ENCODE data around the gene PVALB.

The PVALB gene

GRCh38 chr22:36811094-36811800, 5.6 kb downstream of the PVALB start:
- no peak for DNase-seq (ENCODE audit: low spot score)

GRCh38 chr22:36809351-36809750, 7.5 kb downstream of the PVALB start:
- no peak for DNase-seq (ENCODE audit: low spot score)

- no peak for DNase-seq (ENCODE audit: low spot score)
Measured at GRCh38 chr22:36808721-36809344, 8.0 kb downstream of the PVALB start.

DNA sequence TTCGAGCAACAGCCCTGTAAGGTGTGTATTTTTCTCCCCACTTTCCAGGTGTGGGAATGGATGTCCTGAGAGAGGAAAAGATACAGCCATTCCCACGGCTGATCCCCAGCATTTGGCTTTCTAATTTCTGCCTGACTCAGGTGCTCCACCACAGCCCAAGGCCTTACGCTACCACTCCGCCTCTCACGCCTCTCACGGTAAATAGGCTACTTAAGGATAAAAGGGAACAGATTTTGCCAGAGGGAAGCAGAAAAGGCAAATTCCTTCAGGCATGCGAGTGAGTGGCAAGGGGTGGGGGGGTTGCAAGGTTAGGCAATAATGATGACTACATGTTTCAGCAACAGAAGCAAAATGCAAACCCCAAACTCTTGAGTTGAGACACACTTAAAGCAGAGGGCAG, 9.2 kb downstream of the PVALB start:
- no peak for DNase-seq (ENCODE audit: low spot score)

DNA sequence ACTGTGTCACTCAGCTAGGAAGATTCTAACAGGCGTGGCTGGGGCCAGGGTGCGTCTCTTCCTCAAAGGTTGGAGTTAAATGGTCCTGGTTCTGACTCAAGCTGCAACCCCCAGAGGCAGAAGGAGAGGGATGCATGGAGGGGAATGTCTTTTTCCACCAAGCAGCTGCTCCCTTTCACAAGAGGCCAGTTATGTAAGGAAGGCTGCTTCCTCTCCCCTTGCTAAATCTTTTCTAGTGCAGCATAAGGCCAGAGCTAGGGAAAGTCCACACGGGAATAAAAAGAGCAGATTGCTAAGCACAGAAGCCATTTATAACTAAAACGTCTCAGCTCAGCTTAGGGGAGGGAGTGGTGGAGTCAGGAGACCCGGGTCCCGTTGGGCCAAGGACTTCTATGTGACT, 10.0 kb downstream of the PVALB start:
- no peak for DNase-seq (ENCODE audit: low spot score)

DNA sequence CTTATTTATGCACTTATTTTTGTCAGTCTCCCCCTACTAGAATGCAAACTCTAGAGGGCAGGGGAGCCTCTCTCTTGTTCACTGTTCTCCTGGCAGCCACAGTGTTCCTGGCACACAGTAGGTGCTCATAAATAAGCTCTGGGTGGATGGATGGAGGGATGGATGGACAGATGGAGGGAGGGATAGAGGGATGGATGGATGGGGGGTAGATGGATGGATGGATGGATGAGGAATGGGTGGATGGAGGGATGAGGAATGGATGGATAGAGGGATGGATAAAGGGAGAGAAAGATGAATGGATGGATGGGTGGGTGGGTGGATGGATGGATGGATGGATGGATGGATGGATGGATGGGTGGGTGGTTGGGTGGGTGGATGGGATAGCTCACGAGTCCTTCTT, 13.5 kb downstream of the PVALB start:
- no peak for DNase-seq (ENCODE audit: low spot score)

DNA sequence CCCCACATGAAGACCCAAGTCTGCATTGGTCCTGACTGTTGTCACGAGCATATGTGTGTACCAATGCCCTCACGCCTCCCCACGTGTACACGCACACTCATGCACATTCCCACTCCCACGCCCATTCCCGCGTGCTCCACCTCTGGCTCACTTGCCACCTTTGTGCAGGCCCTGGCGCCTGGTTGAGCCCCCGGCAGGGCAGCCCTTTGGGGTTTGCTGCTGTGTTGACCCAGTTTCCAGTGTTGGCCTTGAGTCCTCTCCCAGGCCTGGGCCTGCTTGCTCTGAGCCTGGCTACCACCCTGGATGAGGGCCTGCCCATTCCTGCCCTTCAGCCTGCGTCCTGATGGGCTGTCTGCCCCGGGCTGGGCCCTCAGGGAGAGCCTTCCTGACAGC, 18.2 kb downstream of the PVALB start:
- DNase-seq (ENCODE audit: low spot score): no peak

DNA sequence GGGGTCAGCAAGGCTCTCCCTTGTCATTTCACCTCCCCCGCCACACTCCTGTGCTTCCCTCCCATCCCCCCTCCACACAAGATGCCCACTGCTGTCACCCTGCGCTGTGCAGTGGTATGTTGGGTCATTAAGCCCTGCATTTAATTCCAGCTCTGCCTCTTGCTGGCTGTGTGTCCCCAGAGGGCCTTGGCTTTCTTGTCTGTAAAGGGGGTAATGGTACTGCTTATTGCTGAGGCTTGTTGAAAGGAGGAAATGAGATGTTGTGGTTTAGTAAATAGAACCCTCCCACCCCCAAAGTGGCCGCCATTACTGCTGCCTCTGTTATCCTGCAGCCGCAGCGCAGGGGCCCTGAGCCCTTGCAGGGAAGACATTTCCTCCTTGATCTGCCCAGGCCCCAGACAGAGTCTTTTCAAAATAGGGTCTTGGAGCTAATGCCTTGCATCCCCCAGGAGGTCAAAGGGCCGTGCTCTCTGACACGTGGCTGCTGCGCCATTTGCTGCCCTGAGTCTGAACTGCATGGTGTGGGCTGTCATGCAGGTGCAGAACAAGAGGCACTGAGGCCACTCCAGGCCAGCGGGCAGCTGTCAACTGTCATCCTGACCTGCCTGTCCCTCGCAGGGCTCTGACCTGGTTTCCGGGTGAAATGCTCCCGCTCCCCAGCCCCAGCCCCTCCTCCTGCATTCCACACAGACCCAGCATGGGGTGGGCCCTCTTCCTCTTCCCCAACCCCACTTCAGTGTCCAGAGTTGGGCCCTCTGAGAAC, 18.7 kb downstream of the PVALB start:
- DNase-seq (ENCODE audit: low spot score): no peak

DNA sequence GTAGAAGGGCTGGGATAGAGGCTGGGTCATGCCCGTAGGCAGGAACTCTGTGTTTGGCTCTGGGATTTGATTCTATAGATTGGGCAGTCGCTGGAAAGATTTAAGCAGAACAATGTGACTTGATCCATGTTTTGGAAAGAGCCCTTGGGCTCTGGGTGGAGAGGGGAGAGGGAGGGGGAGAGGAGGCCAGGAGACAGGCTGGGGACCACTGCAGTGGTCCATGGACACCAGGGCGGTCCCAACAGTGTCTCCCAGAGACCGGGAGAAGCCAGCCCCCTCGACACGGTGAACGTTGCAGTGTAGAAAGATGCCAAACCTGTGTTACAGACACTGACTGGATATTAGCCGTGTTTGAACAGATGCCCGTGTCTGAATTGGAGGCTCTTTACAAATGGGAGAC, 19.5 kb downstream of the PVALB start:
- no peak for DNase-seq (ENCODE audit: low spot score)

DNA sequence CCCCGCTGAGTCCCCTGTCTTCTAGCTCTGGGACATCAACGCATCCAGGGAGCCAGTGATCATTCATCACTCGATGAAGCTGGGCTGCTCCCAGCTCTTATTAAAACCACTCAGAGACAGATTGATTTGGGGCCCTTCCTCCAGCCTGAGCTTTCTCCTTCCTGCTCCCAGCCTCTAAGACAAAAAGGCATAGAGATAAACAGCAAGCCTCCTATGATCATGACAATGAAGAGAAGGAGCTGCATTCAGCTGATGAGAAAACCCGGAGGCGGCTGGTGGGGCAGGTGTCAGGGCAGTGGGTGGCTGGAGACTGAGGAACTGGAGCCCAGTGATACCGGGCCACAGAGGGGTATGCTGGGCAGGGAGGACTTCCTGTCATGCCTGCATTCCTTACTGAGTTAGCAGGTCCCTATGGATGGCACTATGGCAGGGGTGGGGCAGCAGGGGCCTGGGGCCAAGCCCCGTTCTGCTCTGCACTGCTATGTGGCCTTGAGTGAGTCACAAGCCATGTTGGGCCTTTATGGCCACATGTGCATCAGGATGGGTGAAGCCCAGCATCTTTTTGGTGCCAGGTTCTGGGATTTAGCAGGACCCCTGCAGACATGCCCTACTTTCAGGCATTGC, 20.2 kb downstream of the PVALB start:
- no peak for DNase-seq (ENCODE audit: low spot score)

DNA sequence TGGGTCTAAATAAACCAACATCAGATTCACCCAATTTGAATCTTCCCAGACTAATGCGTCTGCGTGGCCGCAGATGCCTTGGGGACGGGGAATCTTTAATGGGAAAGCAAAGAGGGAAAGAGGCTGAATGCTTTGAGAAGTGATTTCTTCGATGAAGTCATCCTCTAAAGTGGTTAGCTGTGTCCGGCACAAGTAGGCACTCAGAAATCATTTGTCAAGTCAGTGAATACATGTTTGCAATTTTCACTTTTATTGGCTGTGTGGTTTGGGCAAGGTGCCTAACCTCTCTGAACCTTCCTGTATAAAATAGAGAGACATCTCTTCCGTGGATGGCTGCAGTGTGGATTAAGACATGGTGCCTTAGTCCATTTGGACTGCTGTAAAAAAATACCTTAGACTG, 21.2 kb downstream of the PVALB start:
- no peak for DNase-seq (ENCODE audit: low spot score)

- DNase-seq (ENCODE audit: low spot score): no peak
Measured at GRCh38 chr22:36790648-36791047, 26.2 kb downstream of the PVALB start.

DNA sequence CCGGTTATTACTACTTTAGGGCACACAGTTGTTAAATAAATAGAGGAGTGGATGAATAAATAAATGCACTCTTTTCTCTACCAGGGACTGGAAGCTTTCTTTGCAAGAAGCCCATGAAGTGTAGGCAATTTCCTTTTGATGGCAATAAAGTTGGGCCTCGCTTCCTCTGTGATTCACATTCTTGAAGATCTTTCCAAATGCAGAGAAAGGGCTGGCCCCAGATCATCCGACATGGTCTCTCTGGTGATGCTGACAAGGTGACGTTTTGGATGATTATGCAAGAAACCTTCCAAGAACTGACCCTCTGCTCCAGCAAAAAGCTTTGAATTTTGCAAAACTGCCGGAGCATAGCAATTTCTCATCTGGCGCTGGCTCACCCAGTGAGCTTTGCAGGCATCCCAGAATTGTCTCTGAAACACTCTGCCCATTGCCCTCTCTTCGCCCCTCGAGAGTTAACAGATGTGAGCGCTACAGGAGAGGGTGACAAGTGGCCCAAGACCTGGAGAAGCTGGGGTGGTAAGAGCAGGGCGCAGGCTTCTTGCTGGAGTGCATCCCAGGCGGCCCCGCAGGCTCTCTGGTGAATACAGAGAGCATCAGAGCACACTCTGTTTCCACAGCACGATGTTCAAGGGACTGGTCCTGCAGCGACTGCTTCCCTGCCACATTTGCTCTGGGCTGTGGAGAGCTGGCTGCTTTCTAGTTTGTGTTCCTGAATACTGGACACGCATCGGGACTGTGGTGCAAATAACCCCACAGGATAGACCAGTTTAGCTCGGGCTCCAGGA, 29.4 kb downstream of the PVALB start:
- DNase-seq (ENCODE audit: low spot score): no peak

DNA sequence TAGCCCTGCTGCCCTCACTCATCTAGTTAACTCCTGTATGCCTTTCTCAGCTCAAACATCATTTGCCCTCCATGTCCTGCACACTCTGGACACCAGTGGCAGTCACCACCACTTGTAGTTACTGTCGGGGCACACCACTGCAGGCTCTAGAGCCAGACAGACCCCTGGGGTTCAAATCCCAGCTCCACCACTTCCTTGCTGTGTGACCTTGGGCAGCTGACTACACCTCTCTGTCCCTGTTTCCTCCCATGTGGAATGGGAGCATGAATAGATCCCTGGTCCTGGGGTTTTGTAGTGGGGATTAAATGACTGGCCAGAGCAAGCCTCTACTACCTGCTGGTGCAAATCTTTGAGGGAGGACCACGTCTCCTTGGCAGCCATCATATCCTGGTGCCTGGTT, 33.1 kb downstream of the PVALB start:
- no peak for DNase-seq (ENCODE audit: low spot score)

DNA sequence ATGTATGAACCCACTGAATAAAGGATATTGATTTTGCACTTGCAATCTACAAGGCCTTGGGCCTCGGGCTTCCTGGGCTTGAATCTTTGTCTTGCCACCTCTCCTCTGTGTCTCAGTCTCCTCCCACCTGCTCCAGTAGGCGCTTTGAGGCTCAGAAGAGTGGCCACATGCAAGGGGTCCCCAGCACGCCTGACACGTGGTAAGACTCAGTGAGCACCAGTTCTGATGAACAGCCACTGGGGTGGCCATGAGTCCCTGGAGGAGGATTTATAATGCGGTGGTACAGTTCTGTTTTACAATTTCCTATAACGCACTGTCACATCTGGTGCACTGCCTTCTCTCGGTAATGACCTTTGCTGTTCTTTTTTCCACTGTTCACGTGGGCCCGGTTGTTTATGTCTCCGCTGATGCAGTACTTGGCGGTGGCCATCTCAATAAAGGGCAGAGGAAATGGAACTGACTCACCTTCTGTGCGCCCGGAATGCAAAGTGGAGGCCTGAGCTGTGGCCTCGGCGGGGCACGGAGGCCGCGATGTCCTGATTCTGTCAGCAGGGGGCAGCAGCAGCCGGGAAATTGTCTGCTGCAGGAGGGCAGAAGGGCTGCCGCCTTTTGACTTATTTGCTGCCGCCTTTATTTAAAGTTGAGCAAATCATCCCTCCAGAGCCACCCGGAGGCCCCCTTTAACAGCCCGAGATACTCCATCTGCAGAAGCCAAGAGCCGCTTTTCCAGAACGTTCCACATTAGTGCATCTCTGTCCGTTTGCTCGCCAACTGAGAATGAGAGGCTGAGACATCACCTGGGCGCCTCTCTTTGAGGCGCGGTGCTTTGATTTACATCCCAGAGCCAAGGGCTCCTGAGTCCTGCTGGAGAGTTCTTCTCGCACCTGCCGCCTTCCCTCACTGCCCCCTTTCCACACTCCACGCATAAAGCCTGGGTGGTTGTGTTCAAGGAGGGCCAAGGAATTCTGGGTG, 34.9 kb downstream of the PVALB start:
- peak; percentile 75 for DNase-seq (ENCODE audit: low spot score)

DNA sequence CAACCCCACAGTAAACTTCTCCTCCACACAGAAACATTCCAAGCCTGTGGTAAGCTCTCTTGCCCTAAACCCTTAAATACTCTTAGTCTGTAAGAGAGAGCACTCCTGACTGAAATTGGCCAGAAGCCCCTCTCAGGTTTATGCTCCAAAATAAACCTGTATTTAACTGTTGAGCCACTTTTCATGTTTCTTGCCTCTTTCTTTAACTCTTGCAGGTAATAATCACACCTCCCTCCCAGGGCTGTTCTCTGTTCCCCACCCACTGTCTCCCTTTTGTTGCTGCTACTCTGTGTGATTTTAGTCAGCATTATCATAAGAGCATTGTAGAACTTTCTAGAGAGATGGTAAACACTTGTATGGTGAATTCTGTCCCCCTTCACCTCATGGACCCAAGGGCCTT, 38.8 kb downstream of the PVALB start:
- DNase-seq (ENCODE audit: low spot score): no peak

- no peak for DNase-seq (ENCODE audit: low spot score)
Measured at GRCh38 chr22:36776722-36777121, 40.1 kb downstream of the PVALB start.

GRCh38 chr22:36775964-36776669, 40.7 kb downstream of the PVALB start, which contains the start of gene IFT27:
Gene IFT27 (minus strand): TSS chr22:36776119. CDS start chr22:36775707, 412 bp downstream.
- DNase-seq (ENCODE audit: low spot score): peak; percentile 91

DNA sequence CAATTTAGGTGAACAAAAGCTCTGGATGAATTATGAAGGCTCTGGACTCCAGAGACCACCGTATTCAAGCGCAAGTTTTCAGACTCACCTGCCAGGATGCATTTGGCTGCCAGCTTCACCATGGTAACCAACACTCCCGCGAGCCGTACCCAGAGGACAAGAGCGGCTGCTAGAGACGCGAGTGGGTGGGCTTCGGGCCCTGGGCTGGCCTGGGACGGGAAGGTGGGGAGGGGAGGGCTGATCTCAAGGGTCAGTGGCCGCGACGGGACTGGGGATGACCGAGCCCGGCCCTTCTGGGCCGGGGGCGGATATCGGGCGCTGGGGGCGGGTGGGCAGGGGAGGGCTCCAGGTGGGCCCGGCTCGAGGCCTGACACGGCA, 41.3 kb downstream of the PVALB start:
- no peak for DNase-seq (ENCODE audit: low spot score)

- no peak for DNase-seq (ENCODE audit: low spot score)
Measured at GRCh38 chr22:36773935-36774334, 42.9 kb downstream of the PVALB start.

Measured in HuH-7.5 (cell line).